CD4-positive, alpha-beta memory T cell (primary cell): ENCODE results near the gene SCART1. TPM values are rescaled to one million over a fixed set of nuclear protein-coding genes. Genes with fewer than 3 reads are reported as not detected.

Experiments used
- CTCF ChIA-PET: fragments of 350-600 bp; sonication (Branson Sonifier 250); formaldehyde crosslinking; loops from one replicate; lab custom pipeline; 2021; ENCODE audit warnings: inconsistent platforms; ENCODE audit not compliant: partially characterized antibody; lab: Charles Lee
- POLR2A ChIA-PET: fragments of 350-600 bp; sonication (Branson Sonifier 250); formaldehyde crosslinking; loops from one replicate; lab custom pipeline; 2021; ENCODE audit not compliant: partially characterized antibody; lab: Charles Lee
- DNase-seq, 5 donors: peaks; one replicate each; pipeline versions ENCODE4 v3.0.0 to v3.0.0-alpha.2; 2020 to 2022; ENCODE audit warnings: mixed read lengths in 1 of 5
- H3K27ac ChIP-seq: one replicate; pipeline ENCODE4 v1.7.0; 2013; ENCODE audit warnings: low read depth, low read length
- H3K27me3 ChIP-seq: 2 replicates; pipeline ENCODE4 v1.7.0; 2013; ENCODE audit warnings: mild to moderate bottlenecking, low read length, moderate library complexity; ENCODE audit not compliant: insufficient read depth
- H3K36me3 ChIP-seq: 2 replicates; pipeline ENCODE4 v1.7.0; 2013; ENCODE audit warnings: mild to moderate bottlenecking, low read length, moderate library complexity; ENCODE audit not compliant: insufficient read depth
- H3K4me1 ChIP-seq: 2 replicates; pipeline ENCODE4 v1.7.0; 2013; ENCODE audit warnings: mild to moderate bottlenecking, low read length, moderate library complexity; ENCODE audit not compliant: insufficient read depth
- H3K4me3 ChIP-seq, 2 donors: one replicate each; pipeline ENCODE4 v1.7.0; 2013; ENCODE audit warnings: low read length in 2 of 2, mild to moderate bottlenecking in 1 of 2
- H3K9me3 ChIP-seq, 2 donors: one replicate each; pipeline ENCODE4 v1.7.0; 2013; ENCODE audit warnings: low read length in 2 of 2, control low read depth in 1 of 2; ENCODE audit not compliant: control insufficient read depth in 1 of 2
- H3K27ac Mint-ChIP-seq, 7 donors: one replicate each; pipeline ENCODE4 v1.8.0; 2020 to 2021; ENCODE audit warnings: mixed read lengths in 7 of 7, mild to moderate bottlenecking in 6 of 7, inconsistent platforms in 3 of 7, moderate library complexity in 3 of 7
- H3K27me3 Mint-ChIP-seq, 2 donors: one replicate each; pipeline ENCODE4 v1.8.0; 2020 to 2021; ENCODE audit warnings: mixed read lengths in 2 of 2
- H3K36me3 Mint-ChIP-seq, 2 donors: one replicate each; pipeline ENCODE4 v1.8.0; 2020 to 2021; ENCODE audit warnings: mixed read lengths in 2 of 2, inconsistent platforms in 1 of 2, mild to moderate bottlenecking in 1 of 2
- H3K4me1 Mint-ChIP-seq, 4 donors: one replicate each; pipeline ENCODE4 v1.8.0; 2020 to 2021; ENCODE audit warnings: mixed read lengths in 4 of 4, mild to moderate bottlenecking in 1 of 4
- H3K4me3 Mint-ChIP-seq, 8 donors: one replicate each; pipeline ENCODE4 v1.8.0; 2020 to 2021; ENCODE audit warnings: mixed read lengths in 8 of 8, mild to moderate bottlenecking in 7 of 8, moderate library complexity in 6 of 8, inconsistent platforms in 3 of 8
- H3K9me3 Mint-ChIP-seq, 8 donors: one replicate each; pipeline ENCODE4 v1.8.0; 2020 to 2021; ENCODE audit warnings: mixed read lengths in 8 of 8, mild to moderate bottlenecking in 5 of 8, inconsistent platforms in 3 of 8, moderate library complexity in 1 of 8
- intact Hi-C: fragments of 100-400 bp; cut with micrococcal nuclease; formaldehyde crosslinking; loops from one replicate; pipeline ENCODE4 v1.15.1; 2023
- polyA plus RNA-seq, 2 donors: library from polyadenylated mRNA; unstranded; fragments of 300-500 nt; fragmentation: Illumina TruSeq; gene quantifications; one replicate each; pipeline ENCODE4 v1.2.3, GENCODE V29; 2021
- total RNA-seq, 2 experiments: library from RNA; stranded (reverse); gene quantifications; one replicate each; pipeline ENCODE4 v1.2.3, GENCODE V29; 2021

The SCART1 gene
- total and polyA plus RNA-seq, 4 experiments from 2014 or later = 0.49 to 11.2 (median 5.9) TPM

GRCh38 chr10:133461027-133461426 lies 7.3 kb downstream of the SCART1 start:
- H3K27me3 ChIP-seq = no peaks in the 10 kb centered on the region
- no peaks in the 10 kb centered on the region for H3K9me3 ChIP-seq
- no peaks in the 10 kb centered on the region for H3K4me1 ChIP-seq
- ChIA-PET POLR2A (no interaction called here), CTCF (no interaction called here)
- peaks cover 0 to 5% of the 10 kb centered on the region in 2 donors for H3K36me3 Mint-ChIP-seq
- intact Hi-C loops = no loop called here
- H3K4me3 Mint-ChIP-seq = no peak overlapping the region
- no peaks in the 10 kb centered on the region for H3K9me3 Mint-ChIP-seq
- no peaks in the 10 kb centered on the region for H3K27me3 Mint-ChIP-seq
- H3K4me1 Mint-ChIP-seq = peaks cover 0 to 16% (median under 1%) of the 10 kb centered on the region in 4 donors
- no peaks in the 10 kb centered on the region for H3K36me3 ChIP-seq
- DNase-seq = no peak
- H3K4me3 ChIP-seq = no peak overlapping the region
- no peak overlapping the region for H3K27ac Mint-ChIP-seq
- no peak overlapping the region for H3K27ac ChIP-seq

DNA sequence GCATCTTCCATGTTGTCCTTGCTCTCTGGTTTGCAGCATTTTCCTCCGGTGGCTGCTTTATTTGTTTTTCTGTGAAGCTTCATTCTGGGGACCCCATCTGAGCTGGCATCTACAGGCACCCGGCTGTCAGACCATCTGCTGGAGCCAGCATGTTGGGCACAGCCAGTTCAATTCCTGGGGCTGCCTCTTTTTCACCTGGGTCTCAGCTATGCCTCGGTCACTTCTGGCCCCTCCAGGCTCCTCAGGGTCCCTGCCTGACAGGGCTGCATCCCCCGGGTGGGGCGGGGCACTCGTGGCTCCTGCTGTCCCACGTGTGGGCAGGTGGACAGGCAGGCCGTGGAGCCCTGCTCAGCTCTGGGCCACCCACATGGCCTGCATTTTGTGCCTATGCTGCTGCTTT lies 8.1 kb downstream of the SCART1 start:
- no peaks in the 10 kb centered on the region for H3K4me1 ChIP-seq
- Mint-ChIP-seq H3K9me3 (no peaks in the 10 kb centered on the region), H3K4me3 (no peak overlapping the region), H3K36me3 (peaks cover 0 to 7% of the 10 kb centered on the region in 2 donors), H3K27me3 (no peaks in the 10 kb centered on the region), H3K4me1 (peaks cover 0 to 16% (median under 1%) of the 10 kb centered on the region in 4 donors), H3K27ac (no peak overlapping the region)
- intact Hi-C loops = no loop called here
- H3K4me3 ChIP-seq = no peak overlapping the region
- ChIA-PET CTCF (no interaction called here), POLR2A (no interaction called here)
- no peaks in the 10 kb centered on the region for H3K36me3 ChIP-seq
- no peak for DNase-seq
- H3K9me3 ChIP-seq = no peaks in the 10 kb centered on the region
- H3K27ac ChIP-seq = no peak overlapping the region
- no peaks in the 10 kb centered on the region for H3K27me3 ChIP-seq

GRCh38 chr10:133462512-133463305 lies 9.0 kb downstream of the SCART1 start:
- Histone ChIP-seq H3K27ac (no peak overlapping the region), H3K27me3 (no peaks in the 10 kb centered on the region), H3K9me3 (no peaks in the 10 kb centered on the region), H3K4me3 (no peak overlapping the region), H3K36me3 (no peaks in the 10 kb centered on the region), H3K4me1 (no peaks in the 10 kb centered on the region)
- Mint-ChIP-seq H3K27ac (no peak overlapping the region), H3K36me3 (peaks cover 2 to 9% of the 10 kb centered on the region in 2 donors), H3K27me3 (no peaks in the 10 kb centered on the region), H3K4me1 (peaks cover 0 to 16% (median 3%) of the 10 kb centered on the region in 4 donors), H3K4me3 (no peak overlapping the region), H3K9me3 (no peaks in the 10 kb centered on the region)
- ChIA-PET POLR2A (no interaction called here), CTCF (no interaction called here)
- intact Hi-C loops = no loop called here
- no peak for DNase-seq

GRCh38 chr10:133464582-133465031 lies 10.9 kb downstream of the SCART1 start:
- no peaks in the 10 kb centered on the region for H3K27me3 Mint-ChIP-seq
- H3K4me1 Mint-ChIP-seq = peaks cover 0 to 16% (median 3%) of the 10 kb centered on the region in 4 donors
- no peaks in the 10 kb centered on the region for H3K36me3 ChIP-seq
- no peaks in the 10 kb centered on the region for H3K27me3 ChIP-seq
- CTCF ChIA-PET = no interaction called here
- peak overlapping the region in 1 of 8 donors; percentile 17 for H3K4me3 Mint-ChIP-seq
- POLR2A ChIA-PET = no interaction called here
- H3K4me1 ChIP-seq = no peaks in the 10 kb centered on the region
- DNase-seq = no peak
- H3K36me3 Mint-ChIP-seq = peaks cover 16% of the 10 kb centered on the region in 2 donors
- no peak overlapping the region for H3K27ac Mint-ChIP-seq
- no peaks in the 10 kb centered on the region for H3K9me3 ChIP-seq
- H3K9me3 Mint-ChIP-seq = peaks cover 0 to 4% (median 0%) of the 10 kb centered on the region in 8 donors
- H3K27ac ChIP-seq = no peak overlapping the region
- intact Hi-C loops = no loop called here
- no peak overlapping the region for H3K4me3 ChIP-seq

DNA sequence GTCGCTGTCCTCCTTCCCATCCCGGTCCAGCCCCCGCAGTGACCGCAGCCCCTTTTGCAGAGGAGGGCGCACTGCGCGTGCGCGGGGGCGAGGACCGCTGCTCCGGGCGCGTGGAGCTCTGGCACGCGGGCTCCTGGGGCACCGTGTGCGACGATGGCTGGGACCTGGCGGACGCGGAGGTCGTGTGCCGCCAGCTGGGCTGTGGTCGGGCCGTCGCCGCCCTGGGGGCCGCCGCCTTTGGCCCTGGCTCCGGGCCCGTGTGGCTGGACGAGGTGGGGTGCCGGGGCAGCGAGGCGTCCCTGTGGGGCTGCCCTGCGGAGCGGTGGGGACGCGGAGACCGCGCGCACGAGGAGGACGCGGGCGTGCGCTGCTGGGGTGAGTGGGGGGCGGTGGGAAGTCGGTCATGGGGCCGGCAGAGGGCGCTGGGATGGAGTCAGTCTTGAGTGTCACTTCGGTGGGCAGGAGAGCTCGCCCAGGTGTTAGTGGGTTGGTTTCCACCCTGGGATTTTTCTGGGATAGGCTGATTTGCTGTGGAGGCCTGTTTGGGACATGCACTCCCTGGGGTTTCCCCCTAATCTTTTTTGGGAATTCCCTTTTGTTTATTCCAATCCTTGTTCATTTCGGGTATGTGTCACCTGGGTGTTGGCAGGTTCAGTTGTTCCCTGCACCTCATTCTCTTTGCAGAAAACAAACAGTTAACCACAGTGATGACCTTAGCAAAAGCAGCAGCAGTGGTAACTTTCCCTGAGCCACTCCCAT lies 11.6 kb downstream of the SCART1 start:
- no peaks in the 10 kb centered on the region for H3K9me3 ChIP-seq
- no peaks in the 10 kb centered on the region for H3K27me3 ChIP-seq
- Mint-ChIP-seq H3K9me3 (peaks cover 0 to 7% (median 0%) of the 10 kb centered on the region in 8 donors), H3K27ac (peak overlapping the region in 1 of 7 donors; percentile 68), H3K4me1 (peaks cover 0 to 16% (median 3%) of the 10 kb centered on the region in 4 donors), H3K27me3 (no peaks in the 10 kb centered on the region), H3K36me3 (peaks cover 16 to 21% of the 10 kb centered on the region in 2 donors), H3K4me3 (peak overlapping the region in 1 of 8 donors; percentile 26)
- no peaks in the 10 kb centered on the region for H3K4me1 ChIP-seq
- CTCF ChIA-PET = no interaction called here
- intact Hi-C loops = no loop called here
- no peak for DNase-seq
- no peak overlapping the region for H3K27ac ChIP-seq
- no peak overlapping the region for H3K4me3 ChIP-seq
- H3K36me3 ChIP-seq = no peaks in the 10 kb centered on the region
- POLR2A ChIA-PET = no interaction called here

DNA sequence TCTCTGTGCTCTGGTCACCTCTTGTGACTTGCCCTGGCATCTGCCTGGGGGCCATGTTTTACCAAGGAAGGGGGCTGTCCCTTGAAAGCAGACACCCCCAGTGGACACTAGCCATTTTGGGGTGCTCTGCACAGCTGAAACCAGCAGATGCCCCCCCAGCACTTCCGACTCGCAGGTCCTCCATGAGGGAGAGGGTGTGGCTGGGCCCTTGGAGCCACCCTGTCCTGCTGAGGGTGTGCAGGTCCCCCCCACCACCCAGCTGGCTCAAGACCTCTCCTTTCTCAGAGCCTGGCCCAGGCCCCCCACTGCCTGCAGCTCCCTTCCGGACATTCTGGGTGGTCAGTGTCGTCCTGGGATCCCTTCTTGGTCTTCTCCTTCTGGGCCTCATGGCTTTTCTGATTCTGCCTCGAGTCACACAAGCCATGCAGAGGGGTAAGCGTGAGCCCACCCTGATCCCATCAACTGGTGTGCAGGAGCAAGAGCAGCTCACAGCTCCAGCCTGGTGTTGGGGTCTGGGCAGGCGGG lies 12.3 kb downstream of the SCART1 start:
- POLR2A ChIA-PET = no interaction called here
- Histone ChIP-seq H3K9me3 (no peaks in the 10 kb centered on the region), H3K4me3 (no peak overlapping the region), H3K27ac (no peak overlapping the region), H3K27me3 (no peaks in the 10 kb centered on the region), H3K4me1 (no peaks in the 10 kb centered on the region), H3K36me3 (no peaks in the 10 kb centered on the region)
- intact Hi-C loops = no loop called here
- no peak overlapping the region for H3K4me3 Mint-ChIP-seq
- no peak overlapping the region for H3K27ac Mint-ChIP-seq
- no peaks in the 10 kb centered on the region for H3K27me3 Mint-ChIP-seq
- H3K36me3 Mint-ChIP-seq = peaks cover 16 to 23% of the 10 kb centered on the region in 2 donors
- H3K4me1 Mint-ChIP-seq = peaks cover 0 to 16% (median 3%) of the 10 kb centered on the region in 4 donors
- peaks cover 0 to 7% (median 0%) of the 10 kb centered on the region in 8 donors for H3K9me3 Mint-ChIP-seq
- CTCF ChIA-PET = no interaction called here
- DNase-seq = no peak

DNA sequence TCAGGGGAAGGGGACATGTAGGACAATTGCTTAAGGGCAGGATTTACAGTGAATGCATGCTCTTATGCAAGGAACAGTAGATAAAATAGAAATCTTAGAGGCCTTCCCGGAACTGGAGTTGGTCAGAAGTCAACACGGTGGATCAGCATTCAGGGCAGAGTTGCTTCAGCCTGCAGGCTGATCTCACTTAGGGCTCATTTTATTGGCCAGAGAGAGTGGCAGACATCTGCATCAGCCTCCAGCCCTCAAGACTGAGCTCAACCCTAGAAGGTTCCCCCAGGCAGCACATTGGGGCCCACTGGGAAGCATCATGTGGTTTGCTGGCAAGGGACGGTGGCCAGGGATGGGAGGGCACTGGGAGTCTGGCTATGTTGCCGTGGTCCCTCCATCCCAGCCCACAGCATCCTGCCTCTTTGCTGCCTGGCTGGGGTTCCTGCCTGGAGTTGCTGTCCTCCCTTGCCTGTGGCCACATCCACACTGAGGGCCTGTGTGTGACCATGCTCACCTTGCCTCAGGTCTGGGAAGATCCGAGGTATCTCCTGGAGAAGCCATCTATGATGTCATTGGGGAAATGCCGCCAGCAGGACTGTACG lies 13.0 kb downstream of the SCART1 start:
- H3K4me1 ChIP-seq = no peaks in the 10 kb centered on the region
- H3K27ac ChIP-seq = no peak overlapping the region
- no peaks in the 10 kb centered on the region for H3K27me3 Mint-ChIP-seq
- peak overlapping the region in 1 of 8 donors; percentile 42 for H3K4me3 Mint-ChIP-seq
- H3K27me3 ChIP-seq = no peaks in the 10 kb centered on the region
- ChIA-PET POLR2A (no interaction called here), CTCF (no interaction called here)
- H3K36me3 Mint-ChIP-seq = peaks cover 15 to 23% of the 10 kb centered on the region in 2 donors
- intact Hi-C loops = no loop called here
- H3K4me1 Mint-ChIP-seq = peaks cover 0 to 16% (median 2%) of the 10 kb centered on the region in 4 donors
- no peaks in the 10 kb centered on the region for H3K36me3 ChIP-seq
- H3K9me3 ChIP-seq = no peaks in the 10 kb centered on the region
- H3K9me3 Mint-ChIP-seq = peaks cover 0 to 7% (median 0%) of the 10 kb centered on the region in 8 donors
- no peak for DNase-seq
- no peak overlapping the region for H3K27ac Mint-ChIP-seq
- no peak overlapping the region for H3K4me3 ChIP-seq
